SIG-M5 (cell line): ENCODE results near the gene E2F6.

Source experiments
- DNase-seq: peaks from one replicate; lab custom pipeline; 2025; lab: John Stamatoyannopoulos, UW

The E2F6 gene

DNA sequence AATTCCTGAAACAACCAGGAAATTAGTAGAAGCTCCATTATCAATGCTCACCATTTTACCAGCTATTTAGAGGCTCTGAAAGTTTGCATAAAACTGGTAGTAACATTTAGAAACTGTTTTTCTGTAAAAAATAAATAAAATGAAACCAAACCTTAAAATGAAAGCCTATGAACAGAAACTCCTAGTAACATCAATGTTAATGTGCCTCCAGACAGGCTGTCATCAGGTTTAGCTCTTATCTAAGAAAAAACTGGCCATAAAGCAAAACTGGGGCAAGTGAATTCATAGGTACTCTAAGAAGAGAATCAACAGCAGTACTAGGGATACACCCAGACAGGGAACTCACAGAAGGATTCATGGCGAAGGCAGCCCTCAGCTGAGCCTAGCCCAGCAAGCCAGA lies 8.0 kb downstream of the E2F6 start:
- no peak for DNase-seq

- DNase-seq, result no peak
These were observed 9.7 kb downstream of the E2F6 start for GRCh38 chr2:11456251-11456650.

GRCh38 chr2:11454824-11455223 lies 11.1 kb downstream of the E2F6 start:
- no peak for DNase-seq

DNA sequence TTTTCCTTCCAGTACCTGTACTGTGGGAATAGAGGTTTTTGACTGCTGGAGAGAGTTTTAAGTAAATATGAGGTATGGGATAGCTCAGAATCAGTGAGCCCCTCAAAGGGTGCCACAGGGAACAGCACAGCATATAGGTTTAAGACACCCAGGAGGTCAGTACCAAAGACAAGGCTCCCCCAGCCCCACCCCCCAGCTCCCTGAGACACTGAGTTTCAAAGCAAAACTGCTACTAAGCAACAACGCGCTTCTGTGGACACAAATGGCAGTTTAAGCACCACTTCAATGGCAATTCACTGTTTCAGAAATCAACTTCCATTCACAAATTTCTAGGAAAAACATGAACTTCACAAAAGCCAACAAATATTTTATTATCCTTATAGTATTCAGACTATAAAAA lies 15.2 kb downstream of the E2F6 start:
- no peak for DNase-seq

DNA sequence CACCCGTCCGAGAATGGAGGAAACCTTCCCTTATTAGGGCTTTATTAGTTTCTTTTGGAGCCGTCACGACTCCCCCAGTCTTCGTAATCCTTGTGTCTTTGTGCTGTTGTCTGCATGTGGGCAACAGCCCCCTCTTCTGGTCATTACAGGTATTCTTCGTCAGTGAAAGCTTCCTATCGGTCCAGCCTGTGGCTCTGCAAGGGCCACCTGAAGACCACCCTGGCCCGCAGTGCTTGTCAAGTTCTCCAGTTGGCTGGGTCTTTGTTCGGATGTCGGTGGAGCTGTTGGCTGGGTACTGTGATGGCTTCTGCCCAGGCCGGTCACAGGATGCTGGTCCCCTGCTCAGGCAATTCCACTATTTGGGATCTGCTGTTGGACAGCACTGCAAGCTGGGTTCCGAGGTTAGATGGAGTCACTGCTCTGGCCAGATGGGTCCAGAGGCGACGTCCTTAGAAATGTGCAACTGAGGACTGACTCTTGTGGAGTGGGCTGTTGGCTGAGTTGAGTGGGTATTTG lies 19.2 kb downstream of the E2F6 start:
- no peak for DNase-seq

- DNase-seq, result no peak
These were observed 21.2 kb downstream of the E2F6 start for GRCh38 chr2:11444737-11445136.

GRCh38 chr2:11438555-11439080 lies 27.3 kb downstream of the E2F6 start:
- no peak for DNase-seq

- no peak for DNase-seq
These were observed 28.4 kb downstream of the E2F6 start for GRCh38 chr2:11437602-11438001.

DNA sequence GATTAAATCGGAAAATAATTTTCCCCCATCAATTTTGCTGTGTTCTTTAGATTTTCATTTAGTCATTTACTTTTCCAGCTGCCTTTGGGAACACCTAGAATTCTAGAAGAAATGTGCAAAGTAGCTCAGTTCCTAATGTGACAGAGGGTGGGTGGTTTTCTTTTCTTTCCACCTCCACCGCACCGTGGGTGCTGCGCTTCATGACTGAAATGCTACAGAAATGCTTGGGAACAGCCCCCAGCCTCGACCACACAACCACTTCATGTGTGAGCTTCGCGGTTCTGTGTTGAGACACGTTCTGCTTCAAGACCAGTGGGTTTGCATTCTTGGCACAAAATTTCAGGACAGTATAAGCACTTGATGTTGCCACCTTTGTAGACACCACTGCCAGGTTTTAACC lies 30.9 kb downstream of the E2F6 start:
- no peak for DNase-seq

DNA sequence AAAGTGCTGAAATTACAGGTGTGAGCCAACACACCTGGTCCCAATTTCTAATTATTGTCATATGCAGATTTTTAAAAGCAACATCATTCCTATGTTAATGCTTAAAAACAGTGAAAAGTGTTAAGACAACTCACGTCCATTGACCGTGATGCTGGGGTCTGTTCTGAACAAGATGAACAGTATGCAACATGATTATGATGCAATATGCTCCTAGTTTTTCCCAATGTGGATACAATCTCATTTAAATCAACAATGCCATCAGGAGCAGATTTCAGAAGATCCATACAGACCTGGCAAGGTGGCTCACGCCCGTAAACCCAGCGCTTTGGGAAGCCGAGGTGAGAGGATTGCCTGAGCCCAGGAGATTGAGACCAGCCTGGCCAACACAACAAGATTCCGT lies 31.5 kb downstream of the E2F6 start:
- DNase-seq, result no peak

DNA sequence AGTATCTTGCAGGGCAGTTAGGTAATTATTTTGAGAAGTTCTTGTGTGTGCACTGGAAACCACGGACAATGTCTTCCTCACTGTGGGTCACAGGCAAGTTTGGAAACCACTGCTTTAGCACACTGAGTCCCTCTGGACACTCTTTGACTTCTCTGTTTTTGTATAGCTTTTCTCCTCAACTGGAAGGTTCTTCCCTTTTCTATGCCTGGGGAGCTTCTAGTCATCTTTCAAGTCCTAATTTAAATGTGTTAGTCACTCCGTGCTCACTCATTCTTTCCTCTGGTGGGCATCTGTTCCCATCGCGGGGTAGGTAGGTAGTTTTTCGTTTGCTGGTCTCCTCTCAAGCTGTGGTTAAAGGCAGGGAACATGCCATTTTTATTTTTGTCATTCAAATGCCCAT lies 32.1 kb downstream of the E2F6 start:
- DNase-seq, result no peak

GRCh38 chr2:11430729-11431128 lies 35.2 kb downstream of the E2F6 start:
- DNase-seq, result no peak

- no peak for DNase-seq
These were observed 38.7 kb downstream of the E2F6 start for GRCh38 chr2:11427224-11427623.

DNA sequence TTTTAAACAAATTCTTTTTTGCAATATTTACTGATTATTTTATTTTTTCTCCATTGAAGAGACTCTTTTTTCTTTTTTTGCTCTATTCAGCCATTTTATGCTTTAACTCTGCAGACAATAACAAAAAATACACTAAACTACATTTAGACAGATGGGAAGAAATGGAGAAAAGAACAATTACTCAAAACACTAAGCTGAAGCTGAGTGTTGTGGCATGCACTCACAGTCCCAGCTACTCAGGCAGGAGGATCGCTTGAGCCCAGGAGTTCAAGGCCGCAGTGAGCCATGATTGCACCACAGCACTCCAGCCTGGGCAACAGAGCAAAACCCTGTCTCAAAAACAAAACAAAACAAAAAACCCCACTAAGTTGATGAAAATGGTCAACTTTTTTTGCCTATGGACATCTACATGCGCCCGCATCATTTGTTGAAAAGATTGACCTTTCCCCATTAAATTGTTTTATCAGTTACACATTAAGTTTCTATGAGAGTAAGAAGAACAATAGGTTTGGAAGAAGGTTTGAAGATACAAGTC lies 43.0 kb downstream of the E2F6 start:
- DNase-seq, result no peak

DNA sequence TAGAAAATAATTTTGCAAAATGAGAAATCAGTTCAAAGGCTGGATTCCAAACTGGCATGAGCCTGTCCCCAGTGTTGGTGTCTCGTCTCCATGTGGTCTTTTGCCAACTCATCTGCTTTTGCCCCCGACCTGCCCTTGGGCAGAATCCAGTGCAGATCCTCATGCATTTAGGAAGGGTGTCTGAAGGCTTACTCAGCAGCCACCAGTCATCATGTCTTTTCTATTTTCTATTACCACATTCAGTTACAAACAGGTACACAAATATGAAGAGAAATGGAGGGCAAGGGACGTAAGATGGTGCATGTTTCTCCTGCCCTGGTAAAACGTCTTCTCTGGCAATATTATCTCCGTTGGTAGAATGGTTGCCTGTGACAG lies 43.5 kb downstream of the E2F6 start:
- no peak for DNase-seq

- no peak for DNase-seq
These were observed 44.0 kb downstream of the E2F6 start for GRCh38 chr2:11421863-11422490.

DNA sequence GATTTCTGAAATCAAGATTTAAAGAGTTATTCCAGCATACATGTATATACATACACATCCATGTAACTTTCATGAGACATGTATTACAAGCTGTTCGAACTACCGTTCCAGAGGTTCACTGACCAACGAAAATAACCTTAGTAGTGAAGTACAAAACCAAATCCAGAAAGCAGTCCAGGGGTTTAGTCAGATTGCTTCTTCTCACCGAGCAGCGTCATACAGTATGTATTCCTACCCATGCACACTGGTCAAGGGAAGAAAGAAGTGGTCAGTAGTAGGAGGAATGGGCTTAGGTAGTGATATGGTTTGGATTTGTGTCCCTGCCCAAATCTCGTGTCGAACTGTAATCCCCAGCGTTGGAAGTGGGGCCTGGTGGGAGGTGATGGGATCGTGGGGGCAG lies 45.3 kb downstream of the E2F6 start:
- no peak for DNase-seq

DNA sequence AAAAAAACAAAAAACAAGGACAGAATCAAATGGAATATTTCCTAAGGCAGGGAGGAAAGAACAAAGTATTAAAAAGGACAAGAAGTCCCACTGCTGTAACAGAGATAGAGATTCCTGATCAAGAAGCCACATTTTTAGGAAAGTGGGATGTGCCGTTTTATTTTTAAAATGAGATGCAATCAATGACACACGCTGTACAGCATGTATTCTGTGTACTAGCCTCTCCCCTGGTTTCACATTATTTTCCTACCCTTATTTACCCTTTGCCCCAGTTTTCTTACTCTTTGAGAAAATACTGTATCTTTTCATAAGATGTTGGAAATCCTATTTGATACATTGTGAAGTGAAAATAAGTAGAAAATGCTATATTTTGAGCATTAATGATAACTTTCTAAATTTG lies 45.8 kb downstream of the E2F6 start:
- DNase-seq, result no peak

- DNase-seq, result no peak
These were observed 46.2 kb downstream of the E2F6 start for GRCh38 chr2:11419781-11420180.

DNA sequence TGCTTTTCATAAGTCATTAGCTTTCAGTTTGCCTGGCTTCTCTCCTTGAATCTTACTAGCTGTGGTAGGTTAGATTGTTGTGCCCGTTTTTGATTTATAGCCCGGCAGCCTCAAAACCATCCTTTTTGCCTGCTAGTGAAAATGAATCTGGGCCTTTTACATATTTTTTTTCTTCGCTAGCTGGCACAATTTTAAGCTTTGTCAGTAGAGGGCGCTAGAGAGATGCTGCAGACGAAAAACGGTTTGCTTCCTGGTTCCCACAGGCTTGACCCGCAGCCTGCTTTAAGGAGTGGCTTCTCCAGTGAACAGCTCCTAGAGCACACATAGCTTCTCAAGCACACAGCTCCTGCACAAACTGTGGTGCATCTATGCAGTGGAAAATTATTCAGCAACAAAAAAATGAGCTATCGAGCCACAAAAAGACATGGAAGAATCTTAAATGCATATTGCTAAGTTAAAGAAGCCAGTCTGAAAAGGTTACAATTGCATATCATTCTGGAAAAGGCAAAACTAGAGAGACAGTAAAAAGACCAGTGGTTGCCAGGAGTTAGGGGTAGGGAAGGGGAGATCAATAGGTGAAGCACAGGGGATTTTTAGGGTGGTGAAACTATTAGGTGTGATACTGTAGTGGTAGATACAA lies 47.9 kb downstream of the E2F6 start:
- no peak for DNase-seq

DNA sequence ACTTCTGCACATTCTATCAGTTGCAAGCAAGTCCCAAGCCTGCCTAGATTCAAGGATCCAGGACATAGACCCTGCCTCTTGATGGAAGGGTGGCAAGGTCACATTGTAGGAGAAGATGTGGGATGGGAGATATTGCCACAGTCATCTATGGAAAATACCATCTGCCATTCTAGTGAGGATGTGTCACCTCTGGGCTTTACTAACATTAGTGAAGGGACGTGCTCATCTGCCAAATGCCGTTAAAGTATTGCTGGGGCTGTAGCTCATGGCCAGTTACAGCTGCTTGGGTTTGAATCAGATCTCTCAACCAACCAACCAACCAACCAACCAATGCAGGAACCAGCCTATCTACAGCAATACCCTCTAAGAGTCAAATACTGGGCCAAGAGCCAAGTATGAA lies 49.0 kb downstream of the E2F6 start:
- DNase-seq, result no peak

DNA sequence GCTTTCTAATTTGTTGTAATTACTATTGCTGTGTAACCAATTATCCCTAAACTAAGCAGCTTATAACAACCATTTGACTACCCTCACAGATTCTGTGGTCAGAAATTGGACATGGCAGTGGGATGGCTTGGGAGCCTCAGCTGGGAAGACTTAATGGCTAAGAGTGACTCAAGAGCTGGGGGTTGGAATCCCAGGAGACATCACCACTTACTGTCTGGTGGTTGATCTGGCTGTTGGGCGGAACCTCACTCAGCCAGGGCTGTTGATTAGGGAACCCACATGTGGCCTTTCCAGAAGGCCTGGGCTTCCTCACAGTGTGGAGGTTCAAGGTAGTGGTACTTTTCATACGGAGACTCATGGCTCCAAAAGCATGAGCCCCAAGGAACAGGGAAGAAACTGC lies 49.8 kb downstream of the E2F6 start:
- DNase-seq, result no peak

DNA sequence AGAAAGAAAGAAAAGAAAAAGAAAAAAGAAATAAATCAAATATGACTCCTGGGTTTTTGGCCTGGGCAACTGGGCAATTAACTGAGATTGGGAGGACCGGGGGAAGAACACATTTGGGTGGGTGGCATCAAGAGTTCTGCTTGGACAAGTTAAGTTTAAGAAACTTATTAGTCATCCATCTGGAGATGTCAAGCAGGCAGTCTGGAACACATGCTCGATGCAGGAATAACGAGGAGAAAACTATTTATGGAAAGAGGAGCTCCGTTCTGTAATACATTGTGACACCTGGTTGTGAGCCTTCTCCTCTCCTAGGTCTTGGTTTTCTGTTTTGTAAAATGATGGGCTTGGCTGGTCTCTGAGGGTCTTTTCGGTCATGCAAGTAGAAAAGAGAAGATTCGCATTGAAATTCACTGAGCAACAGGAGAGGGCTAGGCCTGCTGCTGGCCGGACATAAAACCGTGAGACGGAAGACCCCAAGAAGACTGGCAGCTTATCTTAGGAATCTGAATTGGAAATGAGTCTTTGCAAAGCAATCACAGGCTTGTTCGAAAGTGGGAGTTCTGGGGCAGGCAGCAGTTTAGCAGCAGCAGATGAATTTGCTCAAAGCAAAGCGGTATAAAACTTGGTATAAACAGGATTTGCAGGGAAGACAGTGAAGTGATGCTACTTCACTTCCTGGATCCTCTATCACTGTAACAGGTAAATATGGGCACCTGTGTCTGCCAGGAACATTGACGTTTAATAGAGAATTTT lies 51.4 kb downstream of the E2F6 start:
- no peak for DNase-seq
